B cell (primary cell): ENCODE results near the gene SCFD2.

ENCODE experiments used
- EZH2 ChIP-seq: IDR thresholded peaks from 2 replicates; pipeline ENCODE4 v1.6.1; 2012; ENCODE audit warnings: borderline replicate concordance, low read depth, mild to moderate bottlenecking, moderate library complexity, low read length; ENCODE audit not compliant: insufficient read depth, poor library complexity, severe bottlenecking
- TF ChIP-seq, protein P1 (sequence below): fragments of 200-600 bp; IDR thresholded peaks from one replicate; pipeline ENCODE4 v1.8.0; 2022; ENCODE audit warnings: antibody characterized with exemption, mild to moderate bottlenecking

DNA sequence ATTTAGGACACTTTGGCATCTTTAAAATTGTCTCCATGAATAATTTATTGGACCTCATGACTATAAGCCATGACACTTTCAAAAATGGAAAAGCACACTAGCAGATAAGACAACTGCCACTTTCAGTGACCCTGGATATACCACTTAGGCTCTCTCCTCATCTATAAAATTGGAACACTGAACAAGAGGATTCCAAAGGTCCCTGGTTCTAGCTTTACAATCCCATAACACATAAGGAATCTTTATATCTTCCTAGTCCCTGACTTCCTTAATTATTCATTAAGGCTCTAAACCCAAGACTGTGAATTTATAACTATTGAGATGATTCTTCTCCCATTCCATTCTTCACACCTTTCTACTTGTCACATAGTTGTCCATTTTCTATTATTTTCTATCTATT lies 190.2 kb downstream of the SCFD2 start:
- no peak for TF ChIP-seq EZH2
- TF ChIP-seq, protein P1, sequence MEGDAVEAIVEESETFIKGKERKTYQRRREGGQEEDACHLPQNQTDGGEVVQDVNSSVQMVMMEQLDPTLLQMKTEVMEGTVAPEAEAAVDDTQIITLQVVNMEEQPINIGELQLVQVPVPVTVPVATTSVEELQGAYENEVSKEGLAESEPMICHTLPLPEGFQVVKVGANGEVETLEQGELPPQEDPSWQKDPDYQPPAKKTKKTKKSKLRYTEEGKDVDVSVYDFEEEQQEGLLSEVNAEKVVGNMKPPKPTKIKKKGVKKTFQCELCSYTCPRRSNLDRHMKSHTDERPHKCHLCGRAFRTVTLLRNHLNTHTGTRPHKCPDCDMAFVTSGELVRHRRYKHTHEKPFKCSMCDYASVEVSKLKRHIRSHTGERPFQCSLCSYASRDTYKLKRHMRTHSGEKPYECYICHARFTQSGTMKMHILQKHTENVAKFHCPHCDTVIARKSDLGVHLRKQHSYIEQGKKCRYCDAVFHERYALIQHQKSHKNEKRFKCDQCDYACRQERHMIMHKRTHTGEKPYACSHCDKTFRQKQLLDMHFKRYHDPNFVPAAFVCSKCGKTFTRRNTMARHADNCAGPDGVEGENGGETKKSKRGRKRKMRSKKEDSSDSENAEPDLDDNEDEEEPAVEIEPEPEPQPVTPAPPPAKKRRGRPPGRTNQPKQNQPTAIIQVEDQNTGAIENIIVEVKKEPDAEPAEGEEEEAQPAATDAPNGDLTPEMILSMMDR: no peak
